ENCODE results near the gene COL26A1. TPM values are rescaled to one million over a fixed set of nuclear protein-coding genes. Genes with fewer than 3 reads are reported as not detected.

Gene COL26A1
- total RNA-seq, 4 donors from 2014 or later = not detected

- Histone ChIP-seq H3K4me3 (no peak overlapping the region), H3K27me3 (peaks cover 5 to 17% (median 12%) of the 10 kb centered on the region in 3 donors), H3K9me3 (no peaks in the 10 kb centered on the region), H3K27ac (no peak overlapping the region), H3K4me1 (no peaks in the 10 kb centered on the region), H3K36me3 (no peaks in the 10 kb centered on the region)
- no peak for DNase-seq
- TF ChIP-seq, protein P1, sequence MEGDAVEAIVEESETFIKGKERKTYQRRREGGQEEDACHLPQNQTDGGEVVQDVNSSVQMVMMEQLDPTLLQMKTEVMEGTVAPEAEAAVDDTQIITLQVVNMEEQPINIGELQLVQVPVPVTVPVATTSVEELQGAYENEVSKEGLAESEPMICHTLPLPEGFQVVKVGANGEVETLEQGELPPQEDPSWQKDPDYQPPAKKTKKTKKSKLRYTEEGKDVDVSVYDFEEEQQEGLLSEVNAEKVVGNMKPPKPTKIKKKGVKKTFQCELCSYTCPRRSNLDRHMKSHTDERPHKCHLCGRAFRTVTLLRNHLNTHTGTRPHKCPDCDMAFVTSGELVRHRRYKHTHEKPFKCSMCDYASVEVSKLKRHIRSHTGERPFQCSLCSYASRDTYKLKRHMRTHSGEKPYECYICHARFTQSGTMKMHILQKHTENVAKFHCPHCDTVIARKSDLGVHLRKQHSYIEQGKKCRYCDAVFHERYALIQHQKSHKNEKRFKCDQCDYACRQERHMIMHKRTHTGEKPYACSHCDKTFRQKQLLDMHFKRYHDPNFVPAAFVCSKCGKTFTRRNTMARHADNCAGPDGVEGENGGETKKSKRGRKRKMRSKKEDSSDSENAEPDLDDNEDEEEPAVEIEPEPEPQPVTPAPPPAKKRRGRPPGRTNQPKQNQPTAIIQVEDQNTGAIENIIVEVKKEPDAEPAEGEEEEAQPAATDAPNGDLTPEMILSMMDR (IDR thresholded peaks at IDR 0.05 in 4 of 5, conservative IDR thresholded peaks at IDR 0.05 in 1 of 5) = no peak
- in situ Hi-C loops (cut with MboI; ENCODE audit: low sequenced_read_pairs in 4 of 4) (no loop called here), intact Hi-C loops (cut with DNase I; ENCODE audit: low total_unique reads) (no loop called here)
- no peak for ATAC-seq
Observed at GRCh38 chr7:101442426-101443070, 79.9 kb downstream of the COL26A1 start.

GRCh38 chr7:101450064-101450463 is 87.4 kb downstream of the COL26A1 start:
- Histone ChIP-seq H3K27me3 (peaks cover 2 to 9% (median 4%) of the 10 kb centered on the region in 3 donors), H3K36me3 (no peaks in the 10 kb centered on the region), H3K27ac (no peak overlapping the region), H3K4me3 (no peak overlapping the region), H3K4me1 (no peaks in the 10 kb centered on the region), H3K9me3 (no peaks in the 10 kb centered on the region)
- no peak for TF ChIP-seq POLR2A (IDR thresholded peaks at IDR 0.05)
- TF ChIP-seq, protein P1 (IDR thresholded peaks at IDR 0.05 in 4 of 5, conservative IDR thresholded peaks at IDR 0.05 in 1 of 5) = no peak
- in situ Hi-C loops (cut with MboI; ENCODE audit: low sequenced_read_pairs in 4 of 4) (no loop called here), intact Hi-C loops (cut with DNase I; ENCODE audit: low total_unique reads) (no loop called here)
- ATAC-seq (no peak), DNase-seq (no peak)

- no peaks in the 10 kb centered on the region for H3K9me3 ChIP-seq
- H3K4me3 ChIP-seq = no peak overlapping the region
- H3K4me1 ChIP-seq = no peaks in the 10 kb centered on the region
- no peak for TF ChIP-seq POLR2A (IDR thresholded peaks at IDR 0.05)
- TF ChIP-seq, protein P1 (IDR thresholded peaks at IDR 0.05 in 4 of 5, conservative IDR thresholded peaks at IDR 0.05 in 1 of 5) = no peak
- H3K27ac ChIP-seq = no peak overlapping the region
- no peaks in the 10 kb centered on the region for H3K27me3 ChIP-seq
- intact Hi-C loops (cut with DNase I; ENCODE audit: low total_unique reads) (no loop called here), in situ Hi-C loops (cut with MboI; ENCODE audit: low sequenced_read_pairs in 4 of 4) (no loop called here)
- no peaks in the 10 kb centered on the region for H3K36me3 ChIP-seq
- ATAC-seq (no peak), DNase-seq (no peak)
Observed at GRCh38 chr7:101453617-101454016, 90.9 kb downstream of the COL26A1 start.

GRCh38 chr7:101457001-101457750 is 94.5 kb downstream of the COL26A1 start:
- no peak for TF ChIP-seq POLR2A (IDR thresholded peaks at IDR 0.05)
- no peak overlapping the region for H3K4me3 ChIP-seq
- no peaks in the 10 kb centered on the region for H3K36me3 ChIP-seq
- no peaks in the 10 kb centered on the region for H3K4me1 ChIP-seq
- intact Hi-C loops (cut with DNase I; ENCODE audit: low total_unique reads) = no loop called here
- no peaks in the 10 kb centered on the region for H3K9me3 ChIP-seq
- no peak overlapping the region for H3K27ac ChIP-seq
- no peak for ATAC-seq
- no peak for DNase-seq
- in situ Hi-C loops (cut with MboI; ENCODE audit: low sequenced_read_pairs in 4 of 4) = no loop called here
- no peaks in the 10 kb centered on the region for H3K27me3 ChIP-seq

DNA sequence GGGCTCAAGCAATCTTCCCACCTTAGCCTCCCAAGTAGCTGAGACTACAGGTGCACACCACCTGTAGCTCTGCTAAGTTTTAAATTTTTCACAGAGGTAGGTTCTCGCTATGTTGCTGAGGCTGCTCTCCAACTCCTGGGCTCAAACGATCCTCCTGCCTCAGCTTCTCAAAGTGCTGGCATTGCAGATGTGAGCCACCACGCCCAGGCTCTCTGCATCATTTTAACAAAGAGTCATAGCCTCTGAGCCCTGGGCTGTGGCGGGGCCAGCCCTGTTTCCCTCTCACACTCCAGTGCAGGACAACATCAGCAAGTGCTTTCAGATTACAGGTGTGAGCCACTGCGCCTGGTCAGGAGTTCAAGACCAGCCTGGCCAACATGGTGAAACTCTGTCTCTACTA is 102.5 kb downstream of the COL26A1 start:
- H3K9me3 ChIP-seq = no peaks in the 10 kb centered on the region

More for the DNA sequence above, 102.5 kb downstream of the COL26A1 start:
- Histone ChIP-seq H3K4me3 (no peak overlapping the region), H3K27ac (no peak overlapping the region), H3K4me1 (no peaks in the 10 kb centered on the region), H3K27me3 (no peaks in the 10 kb centered on the region), H3K36me3 (no peaks in the 10 kb centered on the region)
- TF ChIP-seq, protein P1 (IDR thresholded peaks at IDR 0.05 in 4 of 5, conservative IDR thresholded peaks at IDR 0.05 in 1 of 5) = no peak
- TF ChIP-seq POLR2A (IDR thresholded peaks at IDR 0.05) = no peak
- ATAC-seq (no peak), DNase-seq (no peak)
- intact Hi-C loops (cut with DNase I; ENCODE audit: low total_unique reads) = no loop called here
- in situ Hi-C loops (cut with MboI; ENCODE audit: low sequenced_read_pairs in 4 of 4) = no loop called here

Data from gastrocnemius medialis (tissue), 4 donors.